ENCODE data around the gene SLFN5. TPM values are rescaled to one million over a fixed set of nuclear protein-coding genes. Genes with fewer than 3 reads are reported as not detected.
A peak's percentile ranks its signal among the peaks of the same experiment; 100 is the strongest.
"Not testable (repeated sequence)": the region's sequence is repeated elsewhere in the genome, so short reads cannot be mapped to it uniquely, and the experiment has no call there.

The SLFN5 gene
- total RNA-seq, 4 donors from 2014 or later: 12.1 to 30.1 (median 17.7) TPM

GRCh38 chr17:35257208-35257659 lies 14.4 kb downstream of the SLFN5 start:
- Histone ChIP-seq H3K9me3 (no peaks in the 10 kb centered on the region), H3K27ac (peak overlapping the region in 1 of 3 donors; percentile 44), H3K27me3 (no peaks in the 10 kb centered on the region), H3K36me3 (peaks cover 5 to 12% of the 10 kb centered on the region in 2 donors), H3K4me1 (peaks cover 8 to 41% of the 10 kb centered on the region in 2 donors), H3K4me3 (replicated peaks in 1 of 3) (no peak overlapping the region)
- intact Hi-C loops (cut with DNase I): no loop called here
- DNase-seq: peak; percentile 72 to 77
- WGBS, 2 donors: 22 to 27% methylated on average over 4 of the region's 4 CpGs
- TF ChIP-seq CTCF (IDR thresholded peaks at IDR 0.05) (peak in 1 of 6 experiments; percentile 7), POLR2A (IDR thresholded peaks at IDR 0.05) (no peak)

- TF ChIP-seq CTCF (IDR thresholded peaks at IDR 0.05) (no peak), POLR2A (IDR thresholded peaks at IDR 0.05) (no peak)
- H3K4me3 ChIP-seq (replicated peaks in 1 of 3): no peak overlapping the region
- WGBS, 2 donors: 92 to 94% methylated on average over 6 of the region's 6 CpGs
- no peak overlapping the region for H3K27ac ChIP-seq
- peaks cover 9 to 12% of the 10 kb centered on the region in 2 donors for H3K36me3 ChIP-seq
- no peaks in the 10 kb centered on the region for H3K27me3 ChIP-seq
- H3K4me1 ChIP-seq: peaks cover 8 to 26% of the 10 kb centered on the region in 2 donors
- H3K9me3 ChIP-seq: no peaks in the 10 kb centered on the region
- intact Hi-C loops (cut with DNase I): no loop called here
- no peak for DNase-seq
These were observed 16.1 kb downstream of the SLFN5 start for GRCh38 chr17:35259001-35259400.

GRCh38 chr17:35265071-35265470 lies 22.2 kb downstream of the SLFN5 start:
- no peak overlapping the region for H3K4me3 ChIP-seq (replicated peaks in 1 of 3)
- DNase-seq: no peak
- WGBS, 2 donors: 96% methylated on average over 5 of the region's 5 CpGs
- no peak for TF ChIP-seq POLR2A (IDR thresholded peaks at IDR 0.05)
- no peak for TF ChIP-seq CTCF (IDR thresholded peaks at IDR 0.05)
- no peaks in the 10 kb centered on the region for H3K9me3 ChIP-seq
- H3K36me3 ChIP-seq: peaks cover 28 to 30% of the 10 kb centered on the region in 2 donors
- no peak overlapping the region for H3K27ac ChIP-seq
- H3K4me1 ChIP-seq: no peaks in the 10 kb centered on the region
- H3K27me3 ChIP-seq: no peaks in the 10 kb centered on the region
- intact Hi-C loops (cut with DNase I): no loop called here

- WGBS, 2 donors: 91 to 92% methylated on average over 11 of the region's 11 CpGs
- no peaks in the 10 kb centered on the region for H3K27me3 ChIP-seq
- no peaks in the 10 kb centered on the region for H3K9me3 ChIP-seq
- H3K36me3 ChIP-seq: peaks cover 28 to 30% of the 10 kb centered on the region in 2 donors
- H3K4me1 ChIP-seq: no peaks in the 10 kb centered on the region
- H3K4me3 ChIP-seq (replicated peaks in 1 of 3): no peak overlapping the region
- DNase-seq: no peak
- intact Hi-C loops (cut with DNase I): no loop called here
- TF ChIP-seq CTCF (IDR thresholded peaks at IDR 0.05) (no peak), POLR2A (IDR thresholded peaks at IDR 0.05) (no peak)
- H3K27ac ChIP-seq: no peak overlapping the region
These were observed 22.8 kb downstream of the SLFN5 start for GRCh38 chr17:35265566-35266141.

- H3K4me3 ChIP-seq (replicated peaks in 1 of 3); H3K36me3 ChIP-seq; H3K27ac ChIP-seq; intact Hi-C loops (cut with DNase I); H3K9me3 ChIP-seq; DNase-seq; H3K27me3 ChIP-seq; H3K4me1 ChIP-seq: not testable (repeated sequence)
- WGBS, 2 donors: 78 to 83% methylated on average over 12 to 13 of the region's 13 CpGs
These were observed 31.5 kb downstream of the SLFN5 start for GRCh38 chr17:35274167-35275066.

GRCh38 chr17:35278454-35278853 lies 35.6 kb downstream of the SLFN5 start:
- H3K9me3 ChIP-seq; H3K4me1 ChIP-seq; intact Hi-C loops (cut with DNase I); H3K27me3 ChIP-seq; H3K4me3 ChIP-seq (replicated peaks in 1 of 3); H3K27ac ChIP-seq; DNase-seq; H3K36me3 ChIP-seq: not testable (repeated sequence)
- 91% methylated on average over 5 of the region's 6 CpGs for WGBS, 2 donors

- WGBS, 2 donors: 94% methylated on average over 26 of the region's 29 CpGs; no CpG with 5 or more reads in 1 of the 2 donors
- DNase-seq; H3K27ac ChIP-seq; H3K4me1 ChIP-seq; H3K4me3 ChIP-seq (replicated peaks in 1 of 3); H3K27me3 ChIP-seq; H3K36me3 ChIP-seq; intact Hi-C loops (cut with DNase I); H3K9me3 ChIP-seq: not testable (repeated sequence)
These were observed 36.0 kb downstream of the SLFN5 start for GRCh38 chr17:35278876-35279275.

All from thyroid gland (tissue), 4 donors.